GM13977 (cell line): ENCODE measurements around the gene RNU5D-1.
"Not testable (repeated sequence)": the region's sequence is repeated elsewhere in the genome, so short reads cannot be mapped to it uniquely, and the experiment has no call there.

Experiments
- DNase-seq: peaks from one replicate; pipeline ENCODE4 v3.0.0; 2012; ENCODE audit warnings: low spot score
- in situ Hi-C: fragments of 300-500 bp; cut with MboI; formaldehyde crosslinking; loops from one replicate; pipeline ENCODE4 v1.12.0; 2022; ENCODE audit warnings: low sequenced_read_pairs, low pct_unique_long_range_greater_than_20kb, mixed read lengths, inconsistent platforms; ENCODE audit not compliant: unreplicated experiment
- TF ChIP-seq, protein P1 (sequence below): IDR thresholded peaks from 2 replicates; pipeline ENCODE4 v1.5.1; 2012; ENCODE audit warnings: mild to moderate bottlenecking, control low read depth; ENCODE audit not compliant: insufficient read depth; ENCODE audit errors: extremely low read depth, missing control alignments

The RNU5D-1 gene

GRCh38 chr1:44700573-44700972, 30.4 kb downstream of the RNU5D-1 start:
- no peak for DNase-seq
- TF ChIP-seq, protein P1, sequence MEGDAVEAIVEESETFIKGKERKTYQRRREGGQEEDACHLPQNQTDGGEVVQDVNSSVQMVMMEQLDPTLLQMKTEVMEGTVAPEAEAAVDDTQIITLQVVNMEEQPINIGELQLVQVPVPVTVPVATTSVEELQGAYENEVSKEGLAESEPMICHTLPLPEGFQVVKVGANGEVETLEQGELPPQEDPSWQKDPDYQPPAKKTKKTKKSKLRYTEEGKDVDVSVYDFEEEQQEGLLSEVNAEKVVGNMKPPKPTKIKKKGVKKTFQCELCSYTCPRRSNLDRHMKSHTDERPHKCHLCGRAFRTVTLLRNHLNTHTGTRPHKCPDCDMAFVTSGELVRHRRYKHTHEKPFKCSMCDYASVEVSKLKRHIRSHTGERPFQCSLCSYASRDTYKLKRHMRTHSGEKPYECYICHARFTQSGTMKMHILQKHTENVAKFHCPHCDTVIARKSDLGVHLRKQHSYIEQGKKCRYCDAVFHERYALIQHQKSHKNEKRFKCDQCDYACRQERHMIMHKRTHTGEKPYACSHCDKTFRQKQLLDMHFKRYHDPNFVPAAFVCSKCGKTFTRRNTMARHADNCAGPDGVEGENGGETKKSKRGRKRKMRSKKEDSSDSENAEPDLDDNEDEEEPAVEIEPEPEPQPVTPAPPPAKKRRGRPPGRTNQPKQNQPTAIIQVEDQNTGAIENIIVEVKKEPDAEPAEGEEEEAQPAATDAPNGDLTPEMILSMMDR: no peak
- in situ Hi-C loops: no loop called here

DNA sequence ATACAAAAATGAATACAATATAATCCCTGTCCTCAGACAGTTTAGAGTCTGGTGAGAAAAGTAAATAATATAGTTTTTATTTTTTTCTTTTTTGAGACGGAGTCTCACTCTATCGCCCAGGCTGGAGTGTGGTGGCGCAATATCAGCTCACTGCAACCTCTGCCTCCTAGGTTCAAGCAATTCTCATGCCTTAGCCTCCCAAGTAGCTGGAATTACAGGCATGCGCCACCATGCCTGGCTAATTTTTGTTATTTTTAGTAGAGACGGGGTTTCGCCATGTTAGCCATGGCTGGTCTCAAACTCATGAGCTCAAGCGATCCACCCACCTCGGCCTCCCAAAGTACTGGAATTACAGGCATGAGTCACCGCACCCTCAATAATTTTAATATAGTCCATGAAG, 31.6 kb downstream of the RNU5D-1 start:
- DNase-seq, in situ Hi-C loops: not testable (repeated sequence)

DNA sequence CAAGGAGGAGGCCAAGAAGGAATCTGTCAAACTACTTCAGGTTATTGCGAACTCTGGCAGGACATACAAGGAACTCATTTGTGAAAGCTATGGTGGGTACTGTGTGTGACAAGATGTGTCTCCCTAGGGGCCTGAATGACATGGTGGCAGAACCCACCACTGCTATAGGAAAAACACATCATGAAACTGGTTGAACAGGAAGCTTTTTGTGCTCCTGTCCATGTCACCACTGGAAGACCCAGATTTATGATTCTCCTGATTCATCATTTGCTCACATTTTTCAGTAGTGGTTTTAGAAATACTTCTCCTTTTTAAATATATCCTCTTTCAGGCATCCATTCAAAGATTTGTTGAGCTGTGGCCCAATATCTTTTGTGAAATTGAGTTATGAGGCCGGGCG, 32.8 kb downstream of the RNU5D-1 start:
- no peak for DNase-seq
- TF ChIP-seq, protein P1: no peak
- in situ Hi-C loops: no loop called here

- TF ChIP-seq, protein P1: no peak
- in situ Hi-C loops: no loop called here
- no peak for DNase-seq
Measured at GRCh38 chr1:44696789-44697345, 34.1 kb downstream of the RNU5D-1 start.

DNA sequence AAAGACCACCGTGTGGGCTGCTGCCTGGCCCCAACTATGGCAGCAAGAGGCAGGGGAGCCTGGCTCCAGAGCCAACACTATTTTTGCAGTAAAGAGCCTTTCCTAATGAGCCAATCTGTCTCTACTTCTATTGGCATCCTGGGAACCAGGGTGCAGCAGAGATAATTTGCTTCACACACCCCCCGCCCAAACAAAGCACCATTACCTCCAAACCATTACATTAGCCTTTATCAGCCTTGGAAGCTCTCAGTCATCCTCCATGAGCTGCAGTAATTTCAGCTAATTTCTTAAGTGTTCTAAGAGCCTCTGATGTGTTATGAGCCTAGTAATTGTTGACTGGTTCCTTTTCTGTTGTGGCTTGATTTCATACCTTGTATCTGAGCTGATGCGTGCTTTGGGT, 34.9 kb downstream of the RNU5D-1 start:
- TF ChIP-seq, protein P1: no peak
- in situ Hi-C loops: no loop called here
- DNase-seq: no peak

DNA sequence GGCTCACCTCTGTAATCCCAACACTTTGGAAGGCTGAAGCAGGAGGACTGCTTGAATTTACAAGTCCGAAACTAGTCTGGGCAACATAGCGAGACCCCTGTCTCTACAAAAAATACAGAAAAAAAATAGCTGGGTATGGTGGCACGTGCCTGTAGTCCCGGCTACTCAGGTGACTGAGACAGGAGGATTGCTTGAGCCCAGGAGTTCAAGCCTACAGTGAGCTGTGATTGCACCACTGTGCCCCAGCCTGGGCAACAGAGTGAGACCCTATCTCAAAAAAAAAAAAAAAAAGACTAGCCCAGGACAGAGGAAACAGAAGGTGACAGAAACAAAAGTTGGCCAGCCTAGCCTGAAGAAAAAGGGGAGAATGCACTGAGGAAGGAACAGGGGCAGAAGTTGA, 35.3 kb downstream of the RNU5D-1 start:
- TF ChIP-seq, protein P1: no peak
- no peak for DNase-seq
- in situ Hi-C loops: no loop called here

GRCh38 chr1:44694863-44695478, 36.0 kb downstream of the RNU5D-1 start:
- TF ChIP-seq, protein P1: no peak
- in situ Hi-C loops: no loop called here
- DNase-seq: peak; percentile 69
